ENCODE data around the gene PNKP. TPM values are rescaled to one million over a fixed set of nuclear protein-coding genes. Genes with fewer than 3 reads are reported as not detected.

PNKP gene
- total RNA-seq, 2 donors from 2014 or later, result 161 to 163 TPM

GRCh38 chr19:49872245-49873128, 5.1 kb upstream of the PNKP start:
- Mint-ChIP-seq H3K4me3 (no peak overlapping the region), H3K36me3 (ENCODE audit: low read depth) (peaks cover 11% of the 10 kb centered on the region), H3K27me3 (ENCODE audit: insufficient read depth) (no peaks in the 10 kb centered on the region), H3K27ac (no peak overlapping the region), H3K4me1 (peaks cover 11% of the 10 kb centered on the region), H3K9me3 (peaks cover 5% of the 10 kb centered on the region)
- 93 to 94% methylated on average over 9 to 26 of the region's 27 CpGs for WGBS, 2 experiments (ENCODE audit: insufficient coverage in 1 of 2, insufficient read length in 1 of 2)
- H3K27ac ChIP-seq (ENCODE audit: low read depth, low read length), result no peak overlapping the region
- no peaks in the 10 kb centered on the region for H3K9me3 ChIP-seq (ENCODE audit: control insufficient read depth, low read length)
- H3K9ac ChIP-seq (ENCODE audit: extremely low read depth, low read length, poor library complexity, severe bottlenecking), result no peak overlapping the region
- H3K27me3 ChIP-seq (ENCODE audit: control insufficient read depth, insufficient read depth, low read length, poor library complexity, severe bottlenecking), result no peaks in the 10 kb centered on the region
- no peak for TF ChIP-seq CTCF (conservative IDR thresholded peaks at IDR 0.05)
- H3K4me3 ChIP-seq (ENCODE audit: low read length), result no peak overlapping the region
- no peak for DNase-seq
- peaks cover 6% of the 10 kb centered on the region for H3K36me3 ChIP-seq (ENCODE audit: control insufficient read depth, insufficient read depth, low read length)
- peaks cover 4% of the 10 kb centered on the region for H3K4me1 ChIP-seq (ENCODE audit: control insufficient read depth, insufficient read depth, low read length)

- peaks cover 4% of the 10 kb centered on the region for H3K4me1 ChIP-seq (ENCODE audit: control insufficient read depth, insufficient read depth, low read length)
- no peak overlapping the region for H3K9ac ChIP-seq (ENCODE audit: extremely low read depth, low read length, poor library complexity, severe bottlenecking)
- no peak overlapping the region for H3K4me3 ChIP-seq (ENCODE audit: low read length)
- Mint-ChIP-seq H3K4me3 (no peak overlapping the region), H3K9me3 (peaks cover 5% of the 10 kb centered on the region), H3K27ac (no peak overlapping the region), H3K27me3 (ENCODE audit: insufficient read depth) (no peaks in the 10 kb centered on the region), H3K4me1 (peaks cover 15% of the 10 kb centered on the region), H3K36me3 (ENCODE audit: low read depth) (peaks cover 14% of the 10 kb centered on the region)
- H3K27ac ChIP-seq (ENCODE audit: low read depth, low read length), result no peak overlapping the region
- peaks cover 6% of the 10 kb centered on the region for H3K36me3 ChIP-seq (ENCODE audit: control insufficient read depth, insufficient read depth, low read length)
- DNase-seq, result no peak
- 86 to 95% methylated on average over 4 to 17 of the region's 17 CpGs for WGBS, 2 experiments (ENCODE audit: insufficient coverage in 1 of 2, insufficient read length in 1 of 2)
- no peaks in the 10 kb centered on the region for H3K27me3 ChIP-seq (ENCODE audit: control insufficient read depth, insufficient read depth, low read length, poor library complexity, severe bottlenecking)
- no peaks in the 10 kb centered on the region for H3K9me3 ChIP-seq (ENCODE audit: control insufficient read depth, low read length)
- no peak for TF ChIP-seq CTCF (conservative IDR thresholded peaks at IDR 0.05)
These were observed 4.1 kb upstream of the PNKP start for GRCh38 chr19:49871349-49871985.

GRCh38 chr19:49870309-49870901, 3.0 kb upstream of the PNKP start:
- no peak overlapping the region for H3K27ac ChIP-seq (ENCODE audit: low read depth, low read length)
- Mint-ChIP-seq H3K4me1 (peaks cover 20% of the 10 kb centered on the region), H3K4me3 (no peak overlapping the region), H3K36me3 (ENCODE audit: low read depth) (peaks cover 20% of the 10 kb centered on the region), H3K27me3 (ENCODE audit: insufficient read depth) (no peaks in the 10 kb centered on the region), H3K27ac (no peak overlapping the region), H3K9me3 (peaks cover 5% of the 10 kb centered on the region)
- no peak for TF ChIP-seq CTCF (conservative IDR thresholded peaks at IDR 0.05)
- peaks cover 6% of the 10 kb centered on the region for H3K36me3 ChIP-seq (ENCODE audit: control insufficient read depth, insufficient read depth, low read length)
- H3K9ac ChIP-seq (ENCODE audit: extremely low read depth, low read length, poor library complexity, severe bottlenecking), result peak overlapping the region; percentile 38
- no peaks in the 10 kb centered on the region for H3K27me3 ChIP-seq (ENCODE audit: control insufficient read depth, insufficient read depth, low read length, poor library complexity, severe bottlenecking)
- H3K4me1 ChIP-seq (ENCODE audit: control insufficient read depth, insufficient read depth, low read length), result peaks cover 4% of the 10 kb centered on the region
- no peak for DNase-seq
- H3K9me3 ChIP-seq (ENCODE audit: control insufficient read depth, low read length), result no peaks in the 10 kb centered on the region
- peak overlapping the region; percentile 72 for H3K4me3 ChIP-seq (ENCODE audit: low read length)
- WGBS, 2 experiments (ENCODE audit: insufficient coverage in 1 of 2, insufficient read length in 1 of 2), result 90 to 92% methylated on average over 15 of the region's 15 CpGs

Measured in endodermal cell (in vitro differentiated cells).